ENCODE results near the gene PARP11. TPM values are rescaled to one million over a fixed set of nuclear protein-coding genes. Genes with fewer than 3 reads are reported as not detected.

PARP11 gene
- total RNA-seq, 1 donor, result 9.4 TPM

GRCh38 chr12:3905664-3906063, 32.5 kb upstream of the PARP11 start:
- Histone ChIP-seq H2AFZ (ENCODE audit: low read length) (no peak overlapping the region), H3K9me3 (ENCODE audit: low read depth, low read length) (no peaks in the 10 kb centered on the region), H3K4me1 (ENCODE audit: insufficient read depth, low read length) (no peaks in the 10 kb centered on the region), H3K27ac (ENCODE audit: low read depth, low read length) (no peak overlapping the region), H3K27me3 (ENCODE audit: insufficient read depth, low read length) (no peaks in the 10 kb centered on the region), H3K79me2 (ENCODE audit: insufficient read depth, low read length) (no peaks in the 10 kb centered on the region), H3K4me3 (ENCODE audit: insufficient read depth, low read length) (no peak overlapping the region), H3K4me2 (ENCODE audit: insufficient read depth, low read length) (no peak overlapping the region), H3K36me3 (ENCODE audit: insufficient read depth, low read length) (no peaks in the 10 kb centered on the region), H4K20me1 (ENCODE audit: insufficient read depth, low read length) (no peaks in the 10 kb centered on the region)
- DNase-seq (ENCODE audit: insufficient read length, low spot score, missing footprints), result no peak
- TF ChIP-seq, protein P1, sequence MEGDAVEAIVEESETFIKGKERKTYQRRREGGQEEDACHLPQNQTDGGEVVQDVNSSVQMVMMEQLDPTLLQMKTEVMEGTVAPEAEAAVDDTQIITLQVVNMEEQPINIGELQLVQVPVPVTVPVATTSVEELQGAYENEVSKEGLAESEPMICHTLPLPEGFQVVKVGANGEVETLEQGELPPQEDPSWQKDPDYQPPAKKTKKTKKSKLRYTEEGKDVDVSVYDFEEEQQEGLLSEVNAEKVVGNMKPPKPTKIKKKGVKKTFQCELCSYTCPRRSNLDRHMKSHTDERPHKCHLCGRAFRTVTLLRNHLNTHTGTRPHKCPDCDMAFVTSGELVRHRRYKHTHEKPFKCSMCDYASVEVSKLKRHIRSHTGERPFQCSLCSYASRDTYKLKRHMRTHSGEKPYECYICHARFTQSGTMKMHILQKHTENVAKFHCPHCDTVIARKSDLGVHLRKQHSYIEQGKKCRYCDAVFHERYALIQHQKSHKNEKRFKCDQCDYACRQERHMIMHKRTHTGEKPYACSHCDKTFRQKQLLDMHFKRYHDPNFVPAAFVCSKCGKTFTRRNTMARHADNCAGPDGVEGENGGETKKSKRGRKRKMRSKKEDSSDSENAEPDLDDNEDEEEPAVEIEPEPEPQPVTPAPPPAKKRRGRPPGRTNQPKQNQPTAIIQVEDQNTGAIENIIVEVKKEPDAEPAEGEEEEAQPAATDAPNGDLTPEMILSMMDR (IDR thresholded peaks at IDR 0.05; ENCODE audit: extremely low read depth, low read depth, low read length), result no peak

- no peak overlapping the region for H2AFZ ChIP-seq (ENCODE audit: low read length)
- H4K20me1 ChIP-seq (ENCODE audit: insufficient read depth, low read length), result no peaks in the 10 kb centered on the region
- H3K4me2 ChIP-seq (ENCODE audit: insufficient read depth, low read length), result no peak overlapping the region
- H3K27me3 ChIP-seq (ENCODE audit: insufficient read depth, low read length), result peaks cover 5% of the 10 kb centered on the region
- no peak overlapping the region for H3K4me3 ChIP-seq (ENCODE audit: insufficient read depth, low read length)
- no peak overlapping the region for H3K27ac ChIP-seq (ENCODE audit: low read depth, low read length)
- TF ChIP-seq, protein P1 (IDR thresholded peaks at IDR 0.05; ENCODE audit: extremely low read depth, low read depth, low read length), result no peak
- no peaks in the 10 kb centered on the region for H3K4me1 ChIP-seq (ENCODE audit: insufficient read depth, low read length)
- H3K79me2 ChIP-seq (ENCODE audit: insufficient read depth, low read length), result no peaks in the 10 kb centered on the region
- H3K9me3 ChIP-seq (ENCODE audit: low read depth, low read length), result no peaks in the 10 kb centered on the region
- DNase-seq (ENCODE audit: insufficient read length, low spot score, missing footprints), result no peak
- H3K36me3 ChIP-seq (ENCODE audit: insufficient read depth, low read length), result no peaks in the 10 kb centered on the region
These were observed 31.8 kb upstream of the PARP11 start for GRCh38 chr12:3904999-3905398.

DNA sequence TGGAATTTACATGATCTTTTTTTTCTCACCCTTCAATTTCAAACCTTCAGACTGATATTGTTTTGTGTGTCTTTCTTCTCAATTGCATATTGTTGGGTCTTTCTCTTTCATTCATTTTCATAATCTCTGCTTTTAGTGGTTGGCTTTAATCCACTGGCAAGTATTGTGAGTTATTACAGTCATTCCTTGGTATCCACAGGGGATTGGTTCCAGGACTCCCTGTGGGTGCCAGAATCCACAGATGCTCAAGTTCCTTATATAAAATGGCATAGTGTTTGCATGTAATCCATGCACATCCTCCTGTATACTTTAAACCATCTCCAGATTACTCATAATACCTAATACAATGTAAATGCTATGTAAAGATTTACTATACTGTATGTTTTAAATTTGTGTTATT, 29.7 kb upstream of the PARP11 start:
- TF ChIP-seq, protein P1 (IDR thresholded peaks at IDR 0.05; ENCODE audit: extremely low read depth, low read depth, low read length), result no peak
- H3K4me3 ChIP-seq (ENCODE audit: insufficient read depth, low read length), result no peak overlapping the region
- no peaks in the 10 kb centered on the region for H3K36me3 ChIP-seq (ENCODE audit: insufficient read depth, low read length)
- H3K79me2 ChIP-seq (ENCODE audit: insufficient read depth, low read length), result no peaks in the 10 kb centered on the region
- H3K27me3 ChIP-seq (ENCODE audit: insufficient read depth, low read length), result peaks cover 5% of the 10 kb centered on the region
- no peak overlapping the region for H3K27ac ChIP-seq (ENCODE audit: low read depth, low read length)
- no peak overlapping the region for H3K4me2 ChIP-seq (ENCODE audit: insufficient read depth, low read length)
- H2AFZ ChIP-seq (ENCODE audit: low read length), result no peak overlapping the region
- no peaks in the 10 kb centered on the region for H4K20me1 ChIP-seq (ENCODE audit: insufficient read depth, low read length)
- DNase-seq (ENCODE audit: insufficient read length, low spot score, missing footprints), result no peak
- no peaks in the 10 kb centered on the region for H3K4me1 ChIP-seq (ENCODE audit: insufficient read depth, low read length)
- H3K9me3 ChIP-seq (ENCODE audit: low read depth, low read length), result no peaks in the 10 kb centered on the region

DNA sequence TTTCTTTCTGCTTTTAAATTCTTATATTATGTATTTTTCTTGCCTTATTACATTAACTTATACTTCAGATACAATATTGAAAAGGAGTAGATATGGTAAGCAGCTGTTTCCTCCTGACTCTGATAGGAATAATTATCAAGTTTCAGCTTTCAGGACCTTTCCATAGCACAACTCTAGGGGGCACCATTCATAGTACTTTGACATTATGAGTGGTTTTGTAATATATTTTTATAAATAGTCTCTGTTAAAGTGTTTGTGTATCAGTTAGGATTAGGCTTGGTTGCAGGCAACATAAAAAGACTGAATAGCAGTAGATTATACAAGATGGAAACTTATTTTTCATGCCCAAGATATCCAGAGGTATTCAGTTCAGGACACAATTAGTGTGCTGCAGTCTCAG, 27.9 kb upstream of the PARP11 start:
- Histone ChIP-seq H3K27ac (ENCODE audit: low read depth, low read length) (no peak overlapping the region), H3K36me3 (ENCODE audit: insufficient read depth, low read length) (no peaks in the 10 kb centered on the region), H3K79me2 (ENCODE audit: insufficient read depth, low read length) (no peaks in the 10 kb centered on the region), H3K4me2 (ENCODE audit: insufficient read depth, low read length) (no peak overlapping the region), H3K27me3 (ENCODE audit: insufficient read depth, low read length) (peaks cover 8% of the 10 kb centered on the region), H2AFZ (ENCODE audit: low read length) (no peak overlapping the region), H3K4me3 (ENCODE audit: insufficient read depth, low read length) (no peak overlapping the region), H3K9me3 (ENCODE audit: low read depth, low read length) (no peaks in the 10 kb centered on the region), H3K4me1 (ENCODE audit: insufficient read depth, low read length) (peaks cover 4% of the 10 kb centered on the region), H4K20me1 (ENCODE audit: insufficient read depth, low read length) (no peaks in the 10 kb centered on the region)
- DNase-seq (ENCODE audit: insufficient read length, low spot score, missing footprints), result no peak
- TF ChIP-seq, protein P1 (IDR thresholded peaks at IDR 0.05; ENCODE audit: extremely low read depth, low read depth, low read length), result no peak
